ENCODE results near the gene RPS2.

RPS2 gene

DNA sequence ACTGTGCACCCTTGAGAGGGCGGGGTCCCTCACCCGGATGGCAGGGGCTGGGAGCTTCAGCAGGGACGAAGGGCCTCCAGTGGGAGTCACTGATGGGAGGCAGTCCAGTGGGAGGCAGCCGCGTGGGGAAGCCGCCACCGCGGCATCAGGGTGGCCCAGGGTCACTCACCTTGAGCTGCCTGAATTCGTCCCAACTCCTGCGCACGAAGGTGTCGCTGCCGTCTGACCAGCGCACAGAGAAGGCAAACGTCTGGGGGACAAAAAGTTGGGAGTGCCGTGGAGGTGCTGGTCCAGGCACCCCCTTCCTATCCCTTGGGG lies 16.1 kb upstream of the RPS2 start:
- no peak for DNase-seq

DNA sequence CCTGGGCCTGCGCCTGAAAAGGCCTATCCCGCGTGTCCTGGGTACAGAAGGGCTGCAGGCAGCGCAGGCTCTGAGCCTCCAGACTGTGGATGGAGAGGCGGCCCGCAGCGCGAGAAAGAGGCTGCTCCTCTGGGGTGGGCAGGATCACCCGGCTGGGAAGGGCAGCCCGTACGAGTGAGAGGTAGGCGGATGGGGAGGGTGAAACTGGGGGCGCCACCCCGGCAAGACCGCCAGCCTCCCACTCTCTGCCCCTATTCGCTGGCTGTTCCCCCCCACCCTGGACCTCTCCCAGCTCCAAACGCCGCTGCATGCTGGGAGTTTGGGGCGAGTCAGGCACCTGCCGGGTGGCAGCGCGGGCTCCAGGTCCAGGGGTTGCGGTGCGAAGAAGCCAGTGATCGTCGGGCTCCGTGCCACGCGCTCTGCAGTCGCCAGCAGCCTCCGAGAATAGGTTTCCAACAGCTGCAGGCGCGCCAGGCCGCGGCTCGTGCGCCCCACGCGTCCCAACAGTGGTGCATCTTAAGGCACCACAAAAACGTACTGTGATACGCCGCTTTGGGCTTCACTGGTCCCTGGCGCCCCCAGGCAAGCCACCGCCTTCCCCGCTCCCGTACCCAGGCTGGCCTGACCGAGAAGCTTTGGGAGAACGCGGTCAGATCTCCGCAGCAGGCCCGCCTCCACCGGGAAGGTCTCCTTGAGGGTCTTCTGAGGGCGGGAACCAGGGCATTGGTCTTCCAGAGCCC lies 15.6 kb upstream of the RPS2 start:
- no peak for DNase-seq

DNA sequence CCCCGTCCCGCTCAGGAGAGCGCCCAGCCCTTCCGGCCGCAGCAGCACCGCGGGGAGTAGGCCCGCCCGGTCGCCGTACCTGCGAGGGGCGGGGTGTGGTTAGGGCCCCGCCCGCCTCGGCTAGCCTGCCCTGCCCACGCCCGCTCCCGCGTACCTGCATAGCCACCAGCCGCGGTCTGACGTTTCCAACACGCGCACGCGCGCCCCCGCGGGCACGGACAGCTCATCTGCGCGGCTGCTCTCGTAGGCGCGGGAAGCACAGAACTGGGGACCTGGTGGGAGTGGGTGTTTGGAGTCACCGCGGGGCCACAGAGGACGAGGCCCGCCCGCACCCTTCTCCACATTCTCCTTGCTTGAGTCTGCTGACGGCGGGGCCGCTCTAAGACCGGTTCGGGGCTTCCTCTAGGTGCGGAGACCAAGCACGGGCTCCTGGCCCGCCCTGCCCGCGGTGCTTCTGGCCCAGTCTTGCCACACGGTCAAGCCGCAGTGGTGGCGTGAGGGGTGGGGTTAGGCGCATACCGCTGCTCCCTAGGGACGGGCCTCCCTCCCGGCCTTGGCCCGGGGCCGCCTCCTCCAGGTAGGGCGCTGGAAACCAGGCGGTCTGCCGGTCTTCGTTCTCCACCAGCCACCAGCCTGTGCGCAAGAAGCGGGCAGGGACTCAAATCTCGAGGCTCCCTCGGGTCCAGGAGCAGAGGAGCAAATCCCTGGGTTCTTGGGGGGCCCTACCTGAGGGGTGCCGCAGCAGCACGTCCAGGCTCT lies 14.8 kb upstream of the RPS2 start:
- no peak for DNase-seq

DNA sequence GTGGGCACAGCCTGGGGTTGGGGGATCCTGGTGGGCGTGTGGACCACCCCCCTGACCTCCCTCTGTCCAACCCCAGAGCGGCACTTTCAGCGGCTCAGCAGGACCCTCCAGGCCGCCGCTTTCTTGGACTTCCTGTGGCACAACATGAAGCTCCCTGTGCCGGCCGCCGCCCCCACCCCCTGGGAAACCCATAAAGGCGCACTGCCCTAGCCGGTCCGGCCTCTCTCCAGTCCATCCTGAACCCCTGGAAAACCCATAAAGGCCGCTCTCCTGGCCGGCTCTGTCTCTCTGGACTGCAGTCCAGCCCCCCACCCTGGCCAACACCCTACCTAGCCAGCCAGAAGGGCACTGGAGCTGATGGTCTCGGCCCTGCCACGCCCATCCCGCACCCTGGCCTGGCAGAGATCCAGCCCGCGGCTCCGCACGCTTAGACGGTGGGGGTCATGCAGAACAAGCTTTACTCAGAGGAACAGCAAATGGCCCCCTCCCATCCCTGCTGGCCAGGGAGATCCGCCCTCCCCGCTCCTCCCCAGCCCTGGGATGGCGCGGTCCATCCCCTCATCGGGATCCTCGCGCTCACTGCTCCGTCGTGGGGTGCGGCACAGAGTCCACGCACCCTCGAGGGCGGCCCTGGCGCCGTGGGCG lies 14.0 kb upstream of the RPS2 start:
- DNase-seq = no peak

DNA sequence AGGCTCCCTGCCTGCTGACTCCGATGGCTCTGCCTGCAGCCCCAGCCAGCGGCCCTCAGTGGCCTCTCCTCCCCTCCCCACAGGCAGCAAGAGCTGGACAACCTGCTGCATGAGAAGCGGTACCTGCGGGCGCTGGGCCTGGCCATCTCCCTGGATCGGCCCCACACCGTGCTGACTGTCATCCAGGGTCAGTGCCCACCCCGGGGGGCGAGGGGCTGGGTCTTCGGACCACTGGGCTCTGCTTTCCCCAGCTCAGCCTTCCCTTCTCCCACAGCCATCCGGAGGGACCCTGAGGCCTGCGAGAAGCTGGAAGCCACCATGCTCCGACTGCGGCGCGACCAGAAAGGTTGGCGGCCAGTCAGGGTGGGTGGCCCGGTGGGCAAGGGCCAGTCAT lies 13.2 kb upstream of the RPS2 start:
- DNase-seq = no peak

DNA sequence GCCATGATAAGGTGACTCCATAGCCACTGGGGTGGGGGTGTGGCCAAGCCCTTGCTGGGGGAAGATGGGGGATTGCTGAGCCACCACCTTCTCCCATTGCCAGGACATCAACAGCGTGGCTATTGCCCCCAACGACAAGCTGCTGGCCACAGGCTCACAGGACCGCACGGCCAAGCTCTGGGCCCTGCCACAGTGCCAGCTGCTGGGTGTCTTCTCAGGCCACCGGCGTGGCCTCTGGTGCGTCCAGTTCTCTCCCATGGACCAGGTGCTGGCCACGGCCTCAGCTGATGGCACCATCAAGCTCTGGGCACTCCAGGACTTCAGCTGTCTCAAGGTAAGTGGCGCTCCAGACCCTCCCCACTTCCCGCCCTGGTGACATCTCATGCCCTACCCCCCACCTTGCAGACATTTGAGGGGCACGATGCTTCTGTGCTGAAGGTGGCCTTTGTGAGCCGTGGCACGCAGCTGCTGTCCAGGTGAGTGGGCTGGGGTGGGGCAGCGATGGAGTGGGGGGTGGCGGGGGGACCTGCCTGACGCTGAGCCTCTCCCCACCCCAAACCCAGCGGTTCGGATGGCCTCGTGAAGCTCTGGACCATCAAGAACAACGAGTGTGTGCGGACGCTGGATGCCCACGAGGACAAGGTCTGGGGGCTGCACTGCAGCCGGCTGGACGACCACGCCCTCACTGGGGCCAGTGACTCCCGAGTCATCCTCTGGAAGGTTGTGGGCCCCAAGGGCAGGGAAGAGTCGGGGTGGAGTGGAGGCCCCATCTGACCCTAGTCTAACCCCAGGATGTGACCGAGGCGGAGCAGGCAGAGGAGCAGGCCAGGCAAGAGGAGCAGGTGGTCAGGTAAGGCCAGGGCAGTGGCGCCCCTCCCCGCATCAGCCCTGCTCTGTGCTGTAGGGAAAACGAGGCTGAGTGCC lies 12.6 kb upstream of the RPS2 start:
- DNase-seq = no peak

DNA sequence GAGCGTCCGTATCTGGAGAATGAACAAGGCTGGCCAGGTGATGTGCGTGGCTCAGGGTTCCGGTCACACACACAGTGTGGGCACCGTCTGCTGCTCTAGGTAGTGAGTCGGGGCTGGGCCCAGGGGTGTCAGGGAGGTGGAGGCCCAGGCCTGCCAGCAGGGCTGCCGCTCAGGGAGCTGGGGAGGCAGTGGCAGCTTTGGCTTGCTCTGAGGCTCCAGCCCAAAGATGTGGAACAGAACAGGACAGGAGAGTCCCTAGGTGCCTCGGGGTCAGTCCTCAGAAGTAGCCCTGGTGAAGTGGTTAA lies 11.5 kb upstream of the RPS2 start:
- DNase-seq = no peak

DNA sequence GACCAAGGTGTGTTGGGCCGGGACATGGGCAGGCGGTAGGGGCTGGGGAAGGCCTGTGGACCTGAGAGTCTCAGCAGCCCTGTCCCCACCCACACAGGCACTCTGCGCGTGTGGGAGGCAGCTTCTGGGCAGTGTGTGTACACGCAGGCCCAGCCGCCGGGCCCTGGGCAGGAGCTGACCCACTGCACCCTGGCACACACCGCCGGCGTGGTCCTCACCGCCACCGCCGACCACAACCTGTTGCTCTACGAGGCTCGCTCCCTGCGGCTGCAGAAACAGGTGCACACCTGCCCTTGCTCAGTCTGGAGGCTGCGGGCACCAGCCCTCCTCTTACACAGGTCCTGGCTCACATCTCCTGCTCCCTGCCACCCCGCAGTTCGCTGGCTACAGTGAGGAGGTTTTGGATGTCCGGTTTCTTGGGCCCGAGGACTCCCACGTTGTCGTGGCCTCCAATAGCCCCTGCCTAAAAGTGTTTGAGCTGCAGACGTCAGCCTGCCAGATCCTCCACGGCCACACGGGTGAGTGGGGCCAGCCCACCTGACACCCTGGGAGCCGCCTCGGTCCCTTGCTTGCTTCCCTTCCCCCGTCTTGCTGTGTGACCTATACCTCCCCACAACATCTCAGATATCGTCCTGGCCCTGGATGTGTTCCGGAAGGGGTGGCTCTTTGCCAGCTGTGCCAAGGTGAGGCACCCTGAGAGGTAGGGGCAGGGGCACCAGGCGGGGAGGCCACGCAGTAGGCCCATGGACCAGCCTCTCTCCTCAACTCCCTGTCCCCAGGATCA lies 11.0 kb upstream of the RPS2 start:
- no peak for DNase-seq

DNA sequence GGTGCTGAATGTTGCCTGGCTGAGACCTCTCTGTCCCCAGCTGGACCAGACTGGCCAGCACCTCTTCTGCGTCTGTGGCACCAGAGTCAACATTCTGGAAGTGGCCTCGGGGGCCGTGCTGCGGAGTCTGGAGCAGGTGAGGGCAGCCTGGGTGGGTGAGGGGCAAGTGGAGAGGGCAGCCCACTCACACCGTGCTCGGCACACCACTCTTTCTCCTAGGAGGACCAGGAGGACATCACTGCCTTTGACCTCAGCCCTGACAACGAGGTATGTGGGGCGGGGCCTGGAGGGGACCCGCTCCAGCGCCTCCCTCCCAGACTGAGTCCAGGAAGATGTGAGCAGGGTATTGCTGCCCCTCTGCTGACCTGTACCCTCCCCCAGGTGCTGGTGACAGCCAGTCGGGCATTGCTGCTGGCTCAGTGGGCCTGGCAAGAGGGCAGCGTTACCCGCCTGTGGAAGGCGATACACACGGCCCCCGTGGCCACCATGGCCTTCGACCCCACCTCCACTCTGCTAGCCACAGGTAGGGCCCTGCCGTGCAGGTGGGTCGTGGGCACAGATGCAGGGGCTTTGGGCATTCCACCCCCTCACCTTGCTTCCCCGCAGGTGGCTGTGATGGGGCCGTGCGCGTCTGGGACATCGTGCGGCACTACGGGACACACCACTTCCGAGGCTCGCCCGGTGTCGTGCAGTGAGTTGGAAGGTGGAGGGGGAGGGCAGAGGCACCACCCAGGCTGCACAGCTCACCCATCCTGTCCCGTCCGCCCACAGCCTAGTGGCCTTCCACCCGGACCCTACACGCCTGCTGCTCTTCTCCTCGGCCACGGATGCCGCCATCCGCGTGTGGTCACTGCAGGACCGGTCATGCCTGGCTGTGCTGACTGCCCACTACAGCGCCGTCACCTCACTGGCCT lies 9.8 kb upstream of the RPS2 start:
- no peak for DNase-seq

DNA sequence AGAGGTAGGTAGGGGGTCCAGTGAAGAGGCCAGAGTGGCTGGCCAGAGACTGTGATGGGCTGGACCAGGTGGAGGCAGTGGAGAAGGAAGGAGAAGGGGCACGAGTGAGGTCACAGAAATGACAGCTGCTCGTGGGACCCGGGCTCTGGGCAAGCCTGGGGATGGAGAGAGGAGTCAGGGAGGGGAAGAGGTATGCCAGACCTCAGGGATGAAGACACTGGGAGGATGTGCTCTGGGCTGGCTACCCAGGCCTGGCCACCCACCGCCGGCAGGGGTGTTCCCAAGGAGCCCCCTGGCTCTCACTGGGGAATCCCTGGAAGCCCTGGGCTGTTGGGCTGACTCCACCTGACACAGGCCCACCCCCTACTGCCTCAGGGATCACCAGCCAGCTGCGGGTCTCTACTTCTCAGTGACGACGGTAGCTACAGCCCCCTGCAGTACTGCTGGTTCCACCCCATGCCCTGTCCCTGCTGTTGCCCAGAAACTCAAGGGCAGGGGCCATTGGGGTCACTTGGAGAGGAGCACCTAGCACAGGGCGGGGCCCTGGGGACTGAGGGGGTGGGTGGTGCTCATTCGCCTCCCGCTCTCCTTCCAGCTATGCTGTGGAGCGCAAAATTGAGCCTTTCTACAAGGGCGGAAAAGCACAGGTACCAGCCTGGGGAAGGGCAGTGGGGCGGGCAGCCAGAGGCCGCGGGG lies 9.0 kb upstream of the RPS2 start:
- no peak for DNase-seq

DNA sequence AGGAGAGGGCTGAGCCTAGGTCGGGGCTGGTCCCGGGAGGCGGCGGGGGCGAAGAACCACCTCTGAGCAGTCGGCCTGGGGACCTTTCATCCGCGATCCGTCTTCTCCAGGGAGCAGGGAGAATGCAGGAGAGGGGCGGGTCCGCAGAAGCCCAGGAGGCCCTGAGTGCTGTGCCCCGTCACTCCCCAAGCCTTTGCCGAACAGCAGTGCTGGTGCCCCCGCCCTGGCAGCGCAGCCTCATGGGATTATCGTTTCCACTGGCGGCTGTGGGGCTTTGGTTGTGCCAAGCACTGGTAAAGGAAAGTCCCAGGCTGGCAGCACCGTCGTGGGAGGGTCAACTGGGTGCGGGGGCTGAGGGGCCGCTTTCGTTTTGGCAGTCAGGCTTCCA lies 7.9 kb upstream of the RPS2 start:
- DNase-seq = no peak

DNA sequence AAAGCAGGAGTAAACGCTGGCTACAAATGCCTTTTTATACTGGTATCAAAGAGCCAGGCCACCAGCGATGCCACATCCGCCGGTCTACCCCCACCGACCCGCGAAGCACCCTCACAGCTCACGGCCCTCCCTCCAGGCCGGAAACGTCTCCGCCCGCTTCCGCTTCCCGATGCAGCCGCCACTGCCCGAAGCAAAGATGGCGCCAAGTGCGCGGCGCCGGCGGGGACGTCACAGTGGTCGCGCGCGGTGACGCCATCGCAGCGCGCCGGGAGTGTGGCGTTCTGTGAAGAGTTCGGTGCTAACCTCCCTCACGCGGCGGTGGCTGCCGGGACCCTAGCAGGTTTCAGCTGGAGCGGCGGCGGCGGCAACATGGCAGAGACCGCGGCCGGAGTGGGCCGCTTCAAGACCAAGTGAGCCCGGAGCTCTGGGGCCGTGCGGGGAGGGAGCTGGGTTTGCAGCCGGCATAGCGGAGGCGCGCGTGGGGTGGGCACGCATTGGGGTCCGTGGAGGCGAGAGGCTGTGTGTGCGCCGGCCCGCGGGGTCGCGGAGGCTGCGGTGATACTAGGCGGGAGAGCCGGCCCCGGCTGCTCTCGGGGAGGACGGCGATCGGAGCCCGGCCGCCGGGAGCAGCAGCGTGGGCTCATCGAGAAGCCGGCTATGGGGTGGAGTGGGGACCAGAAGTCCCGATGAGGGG lies 7.3 kb upstream of the RPS2 start, which contains the start of gene TBL3:
Gene TBL3 (plus strand): TSS at position 258 of the 694 bp plus-strand sequence. CDS start 112 bp downstream, at position 370.
- DNase-seq = peak; percentile 71

DNA sequence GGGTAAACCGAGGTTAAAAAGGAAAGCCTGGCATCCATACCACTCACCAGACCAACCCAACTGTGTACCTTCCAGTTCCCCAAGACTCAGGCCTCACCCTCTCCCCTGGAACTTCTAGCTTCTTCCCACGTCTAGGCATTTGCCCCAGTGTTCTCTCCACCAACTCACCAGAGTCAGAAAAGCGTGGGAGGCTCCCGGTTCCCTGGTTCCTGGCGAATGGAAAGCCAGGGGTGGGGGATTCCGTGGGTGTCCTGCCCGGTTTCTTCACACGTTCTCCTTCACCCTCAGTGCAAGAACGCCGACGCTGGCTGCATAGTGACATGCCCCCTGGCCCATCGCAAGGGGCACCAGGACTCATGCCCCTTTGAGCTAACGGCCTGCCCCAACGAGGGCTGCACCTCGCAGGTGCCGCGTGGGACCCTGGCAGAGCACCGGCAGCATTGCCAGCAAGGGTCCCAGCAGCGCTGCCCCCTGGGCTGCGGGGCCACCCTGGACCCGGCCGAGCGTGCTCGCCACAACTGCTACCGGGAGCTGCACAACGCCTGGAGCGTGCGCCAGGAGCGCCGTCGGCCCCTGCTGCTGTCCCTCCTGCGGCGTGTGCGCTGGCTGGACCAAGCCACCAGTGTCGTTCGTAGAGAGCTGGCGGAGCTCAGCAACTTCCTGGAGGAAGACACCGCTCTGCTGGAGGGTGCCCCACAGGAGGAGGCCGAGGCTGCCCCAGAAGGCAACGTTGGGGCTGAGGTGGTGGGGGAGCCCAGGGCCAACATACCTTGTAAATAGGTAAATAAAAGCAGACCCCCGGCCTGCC lies 3.7 kb upstream of the RPS2 start:
- DNase-seq = no peak

DNA sequence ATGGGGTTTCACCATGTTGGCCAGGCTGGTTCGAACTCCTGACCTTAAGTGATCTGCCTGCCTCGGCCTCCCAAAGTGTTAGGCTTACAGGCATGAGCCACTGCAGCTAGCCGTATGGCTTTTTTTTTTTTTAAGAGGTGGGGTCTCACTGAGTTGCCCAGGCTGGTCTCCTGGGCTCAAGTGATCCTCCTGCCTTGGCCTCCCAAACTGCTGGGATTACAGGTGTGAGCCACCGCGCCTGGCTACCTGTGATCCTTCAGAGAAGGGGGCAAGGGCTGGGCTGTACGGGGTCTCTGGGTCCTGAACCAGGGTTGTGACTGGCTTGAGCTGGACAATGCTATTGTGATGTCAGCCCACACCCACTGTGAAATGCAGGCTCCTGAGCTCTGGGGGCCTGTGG lies 1.8 kb upstream of the RPS2 start, which contains the start of gene RNF151:
Gene RNF151 (plus strand): TSS at position 397 of the 400 bp plus-strand sequence. CDS start 26 bp downstream, outside the sequence.
- no peak for DNase-seq

DNA sequence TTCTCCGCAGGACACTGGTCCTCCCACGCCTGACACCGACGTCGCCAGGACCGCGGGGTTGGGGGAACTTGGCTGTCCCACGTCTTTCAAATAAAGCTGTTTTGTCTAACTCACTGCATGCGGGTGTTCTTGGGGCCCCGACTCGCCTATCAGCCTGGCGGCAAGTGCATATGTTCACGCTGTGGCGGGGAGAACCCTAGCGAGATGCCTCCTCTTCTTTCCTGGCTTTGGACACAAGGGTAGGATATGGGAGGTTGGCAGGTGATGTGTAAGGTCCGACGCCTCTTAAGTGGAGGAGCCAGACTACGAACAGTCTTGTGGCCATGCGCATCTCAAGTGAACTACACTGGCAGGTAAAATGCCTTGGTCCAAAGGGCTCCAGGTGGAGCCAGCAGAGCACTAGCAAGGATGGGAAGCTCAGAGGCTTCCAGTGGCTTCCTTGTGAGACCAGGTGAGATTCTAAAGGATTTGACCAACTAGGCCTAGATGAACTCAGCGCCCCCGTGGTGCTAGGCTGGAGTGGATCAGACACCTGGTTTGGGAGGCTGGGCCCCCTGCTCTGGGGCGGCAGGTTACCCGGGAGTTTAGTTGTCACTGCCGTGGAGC lies 873 bp upstream of the RPS2 start:
- no peak for DNase-seq

DNA sequence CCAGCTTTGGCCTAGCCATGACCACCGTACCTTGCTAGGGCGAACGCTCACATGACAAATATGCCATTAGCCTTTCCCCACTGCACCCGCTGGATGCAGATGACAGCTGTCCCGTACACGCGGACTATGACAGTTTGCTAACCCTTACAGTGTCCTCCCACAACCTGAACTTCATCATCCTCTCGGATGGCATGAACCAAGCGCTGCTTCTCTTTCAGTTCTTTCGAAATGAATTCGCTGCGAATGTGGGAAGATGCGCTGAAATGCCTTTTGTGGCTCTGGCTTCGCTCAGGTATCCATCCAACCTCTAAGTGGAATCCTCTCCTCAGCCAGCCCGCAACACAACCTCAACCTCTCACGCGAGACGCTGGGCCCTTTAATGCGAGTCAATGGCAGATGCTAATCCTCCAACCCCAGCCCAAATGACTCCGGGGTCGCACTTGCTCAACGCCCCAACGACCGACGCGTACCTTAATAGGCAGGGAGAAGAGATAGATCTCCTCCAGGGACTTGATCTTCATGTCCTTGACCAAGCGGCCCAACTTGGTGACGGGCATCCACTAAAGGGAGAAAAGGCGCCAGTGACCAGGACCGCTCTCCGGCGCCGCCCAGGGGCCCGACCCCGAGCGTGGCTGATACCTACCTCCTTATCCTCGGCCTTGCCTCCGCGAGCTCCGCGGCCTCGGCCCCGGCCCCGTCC lies 670 bp downstream of the RPS2 start:
- DNase-seq = no peak

Data from NCI-H1105 treated with DMSO at 0.1 percent for 48 hours (cell line).